ENCODE results near the gene PDCD4.

The PDCD4 gene

GRCh38 chr10:110931769-110932381 is 60.1 kb downstream of the PDCD4 start:
- H3K36me3 ChIP-seq (replicated peaks; ENCODE audit: insufficient read depth, low read length) = no peaks in the 10 kb centered on the region
- no peaks in the 10 kb centered on the region for H3F3A ChIP-seq (ENCODE audit: insufficient read depth, low read length)
- H3K9me3 ChIP-seq (replicated peaks; ENCODE audit: insufficient read depth, low read length) = no peaks in the 10 kb centered on the region
- H3K9ac ChIP-seq (ENCODE audit: low read length) = no peak overlapping the region
- TF ChIP-seq CTCF (IDR thresholded peaks at IDR 0.05; ENCODE audit: low read length) (no peak), EZH2 (optimal IDR thresholded peaks at IDR 0.05; ENCODE audit: low read depth, low read length) (no peak), EZH2phosphoT487 (IDR thresholded peaks at IDR 0.05; ENCODE audit: low read length) (no peak)
- no peak overlapping the region for H3K4me3 ChIP-seq (ENCODE audit: low read length)
- H3K4me1 ChIP-seq (ENCODE audit: low read length) = no peaks in the 10 kb centered on the region
- no peak for DNase-seq
- H3K27ac ChIP-seq (ENCODE audit: low read length) = no peak overlapping the region
- no peaks in the 10 kb centered on the region for H3K27me3 ChIP-seq (replicated peaks; ENCODE audit: insufficient read depth, low read length)
- H2AFZ ChIP-seq (ENCODE audit: low read length) = no peak overlapping the region
- no peaks in the 10 kb centered on the region for H3K9me2 ChIP-seq (replicated peaks; ENCODE audit: insufficient read depth, low read length)
- H3K79me2 ChIP-seq (ENCODE audit: low read length) = peaks cover 98% of the 10 kb centered on the region
- no peak overlapping the region for H3K4me2 ChIP-seq (ENCODE audit: low read depth, low read length)
- H4K20me1 ChIP-seq (ENCODE audit: insufficient read depth, low read length) = peaks cover 14% of the 10 kb centered on the region; the same call in 1 of the 2 replicates

GRCh38 chr10:110932505-110933180 is 60.9 kb downstream of the PDCD4 start:
- Histone ChIP-seq H3K36me3 (replicated peaks; ENCODE audit: insufficient read depth, low read length) (no peaks in the 10 kb centered on the region), H3K27ac (ENCODE audit: low read length) (no peak overlapping the region), H3K4me2 (ENCODE audit: low read depth, low read length) (no peak overlapping the region), H3K4me3 (ENCODE audit: low read length) (no peak overlapping the region), H3F3A (ENCODE audit: insufficient read depth, low read length) (no peaks in the 10 kb centered on the region), H3K4me1 (ENCODE audit: low read length) (no peaks in the 10 kb centered on the region), H3K9me3 (replicated peaks; ENCODE audit: insufficient read depth, low read length) (no peaks in the 10 kb centered on the region), H3K79me2 (ENCODE audit: low read length) (peaks cover 98% of the 10 kb centered on the region), H2AFZ (ENCODE audit: low read length) (no peak overlapping the region), H3K9me2 (replicated peaks; ENCODE audit: insufficient read depth, low read length) (no peaks in the 10 kb centered on the region), H3K27me3 (replicated peaks; ENCODE audit: insufficient read depth, low read length) (no peaks in the 10 kb centered on the region), H4K20me1 (ENCODE audit: insufficient read depth, low read length) (peaks cover 14% of the 10 kb centered on the region; the same call in 1 of the 2 replicates), H3K9ac (ENCODE audit: low read length) (no peak overlapping the region)
- TF ChIP-seq CTCF (IDR thresholded peaks at IDR 0.05; ENCODE audit: low read length) (no peak), EZH2 (optimal IDR thresholded peaks at IDR 0.05; ENCODE audit: low read depth, low read length) (no peak)
- no peak for DNase-seq

- no peak overlapping the region for H3K9ac ChIP-seq (ENCODE audit: low read length)
- H4K20me1 ChIP-seq (ENCODE audit: insufficient read depth, low read length) = peaks cover 5% of the 10 kb centered on the region; the same call in 1 of the 2 replicates
- no peaks in the 10 kb centered on the region for H3K4me1 ChIP-seq (ENCODE audit: low read length)
- H3K9me2 ChIP-seq (replicated peaks; ENCODE audit: insufficient read depth, low read length) = no peaks in the 10 kb centered on the region
- H3K79me2 ChIP-seq (ENCODE audit: low read length) = peaks cover 97% of the 10 kb centered on the region
- H3K36me3 ChIP-seq (replicated peaks; ENCODE audit: insufficient read depth, low read length) = no peaks in the 10 kb centered on the region
- no peak overlapping the region for H3K4me3 ChIP-seq (ENCODE audit: low read length)
- H3K9me3 ChIP-seq (replicated peaks; ENCODE audit: insufficient read depth, low read length) = no peaks in the 10 kb centered on the region
- no peaks in the 10 kb centered on the region for H3F3A ChIP-seq (ENCODE audit: insufficient read depth, low read length)
- no peak for DNase-seq
- TF ChIP-seq CTCF (IDR thresholded peaks at IDR 0.05; ENCODE audit: low read length) (no peak), EZH2phosphoT487 (IDR thresholded peaks at IDR 0.05; ENCODE audit: low read length) (no peak), EZH2 (optimal IDR thresholded peaks at IDR 0.05; ENCODE audit: low read depth, low read length) (no peak)
- no peaks in the 10 kb centered on the region for H3K27me3 ChIP-seq (replicated peaks; ENCODE audit: insufficient read depth, low read length)
- no peak overlapping the region for H3K27ac ChIP-seq (ENCODE audit: low read length)
- H2AFZ ChIP-seq (ENCODE audit: low read length) = no peak overlapping the region
- H3K4me2 ChIP-seq (ENCODE audit: low read depth, low read length) = no peak overlapping the region
Observed at GRCh38 chr10:110936757-110937156, 65.0 kb downstream of the PDCD4 start.

All from MM.1S (cell line).